Adrenal gland (tissue), 5 donors: ENCODE results near the gene IFIT1B.

ENCODE experiments used
- CTCF ChIP-seq, 6 experiments: fragments of 450-650 bp in 4 of 6; fragments of 200-600 bp in 2 of 6; sonication (generic) in 1 of 6; IDR thresholded peaks; 1 replicate in 5 of 6; 2 replicates in 1 of 6; pipeline versions ENCODE4 v1.5.1 to v1.8.0; 2016 to 2021; ENCODE audit warnings: antibody characterized with exemption in 6 of 6, mild to moderate bottlenecking in 2 of 6, moderate library complexity in 1 of 6
- POLR2A ChIP-seq, 2 donors: fragments of 450-650 bp; IDR thresholded peaks; one replicate each; pipeline ENCODE4 v1.6.1; 2017; ENCODE audit warnings: antibody characterized with exemption in 2 of 2, mild to moderate bottlenecking in 2 of 2, moderate library complexity in 1 of 2
- donor health status: DM: no; HTN: no; CAD: no.

GRCh38 chr10:89352802-89353201 is 25.1 kb upstream of the IFIT1B start:
- TF ChIP-seq CTCF (IDR thresholded peaks at IDR 0.05) (no peak), POLR2A (IDR thresholded peaks at IDR 0.05) (no peak)
